ENCODE data around the gene MTO1.

GRCh38 chr6:73514746-73515110 is 53.2 kb downstream of the MTO1 start:
- TF ChIP-seq CTCF (IDR thresholded peaks at IDR 0.05) (no peak), EZH2phosphoT487 (IDR thresholded peaks at IDR 0.05) (no peak)

Measured in neural progenitor cell (in vitro differentiated cells).